Stimulated activated naive CD8-positive, alpha-beta T cell treated with anti-CD3 and anti-CD28 coated beads, Interleukin-15, amount 100 ng/mL, for 72 hours (primary cell): ENCODE measurements around the gene TSHZ2.
A peak's percentile ranks its signal among the peaks of the same experiment; 100 is the strongest.

Experiments used
- ATAC-seq: fragments of 150-1000 bp; cut with Tn5 transposase; 2 replicates; pipeline ENCODE4 v1.10.0; 2021; ENCODE audit warnings: mild to moderate bottlenecking, moderate library complexity
- DNase-seq, 2 donors: peaks; one replicate each; pipeline ENCODE4 v3.0.0; 2021 to 2022
- H3K27ac Mint-ChIP-seq, 2 donors: one replicate each; pipeline ENCODE4 v1.8.0; 2022; ENCODE audit warnings: mild to moderate bottlenecking in 2 of 2, mixed read lengths in 2 of 2, moderate library complexity in 2 of 2
- H3K27me3 Mint-ChIP-seq: one replicate; pipeline ENCODE4 v1.8.0; 2022; ENCODE audit warnings: mixed read lengths
- H3K4me1 Mint-ChIP-seq: one replicate; pipeline ENCODE4 v1.8.0; 2022; ENCODE audit warnings: mild to moderate bottlenecking, mixed read lengths
- H3K4me3 Mint-ChIP-seq, 2 donors: one replicate each; pipeline ENCODE4 v1.8.0; 2022; ENCODE audit warnings: mild to moderate bottlenecking in 2 of 2, mixed read lengths in 2 of 2, moderate library complexity in 1 of 2
- H3K9me3 Mint-ChIP-seq, 2 donors: one replicate each; pipeline ENCODE4 v1.8.0; 2022; ENCODE audit warnings: mixed read lengths in 2 of 2

Gene TSHZ2

DNA sequence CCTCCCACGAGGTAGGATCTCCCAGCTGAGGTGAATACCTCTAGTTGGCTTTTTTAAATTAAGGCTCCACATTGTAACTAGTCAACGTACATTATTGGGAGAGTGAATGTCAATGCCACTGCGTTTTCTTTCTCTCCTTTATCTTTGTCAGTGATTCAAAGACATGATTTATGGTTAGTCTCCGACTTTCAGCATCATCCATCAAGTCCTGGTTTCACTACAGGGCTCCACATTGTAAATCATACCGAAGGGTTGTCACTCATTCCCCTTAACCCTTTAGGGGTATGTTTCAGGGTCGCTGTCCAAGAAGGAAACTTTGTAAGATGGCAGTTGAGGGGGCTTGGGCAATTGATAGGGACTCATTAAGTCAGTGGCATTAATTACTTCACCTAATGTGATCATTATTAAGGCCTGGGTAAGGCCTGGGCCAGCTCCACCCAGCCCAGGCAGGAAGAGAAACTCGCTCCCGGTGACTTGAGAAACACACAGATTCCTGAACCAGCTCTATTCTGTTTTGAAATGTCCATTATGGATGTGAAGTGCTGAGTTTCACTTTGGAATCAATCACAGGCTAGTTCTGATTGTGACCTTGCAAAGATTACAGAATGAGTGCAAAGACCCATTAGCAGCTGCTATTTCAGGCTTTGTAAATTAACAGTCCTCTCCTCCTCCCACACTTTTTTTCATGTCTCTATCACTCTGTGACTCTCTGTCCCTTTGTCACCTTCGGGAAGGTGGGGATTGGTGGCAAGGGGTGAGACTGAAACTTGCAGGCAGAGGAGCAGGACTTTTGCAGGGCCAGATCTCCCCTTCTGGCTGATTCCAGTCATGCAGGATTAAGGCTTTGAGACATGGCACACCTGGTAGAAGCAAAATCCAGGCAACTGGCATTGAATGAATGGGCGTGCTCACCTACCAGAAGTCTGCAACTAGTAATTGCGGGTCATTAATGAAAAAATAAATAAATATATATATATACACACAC lies 222.4 kb downstream of the TSHZ2 start:
- Mint-ChIP-seq H3K27me3 (peaks cover 39% of the 10 kb centered on the region), H3K4me1 (no peaks in the 10 kb centered on the region), H3K27ac (no peak overlapping the region), H3K4me3 (no peak overlapping the region), H3K9me3 (no peaks in the 10 kb centered on the region)
- DNase-seq (no peak), ATAC-seq (no peak)

DNA sequence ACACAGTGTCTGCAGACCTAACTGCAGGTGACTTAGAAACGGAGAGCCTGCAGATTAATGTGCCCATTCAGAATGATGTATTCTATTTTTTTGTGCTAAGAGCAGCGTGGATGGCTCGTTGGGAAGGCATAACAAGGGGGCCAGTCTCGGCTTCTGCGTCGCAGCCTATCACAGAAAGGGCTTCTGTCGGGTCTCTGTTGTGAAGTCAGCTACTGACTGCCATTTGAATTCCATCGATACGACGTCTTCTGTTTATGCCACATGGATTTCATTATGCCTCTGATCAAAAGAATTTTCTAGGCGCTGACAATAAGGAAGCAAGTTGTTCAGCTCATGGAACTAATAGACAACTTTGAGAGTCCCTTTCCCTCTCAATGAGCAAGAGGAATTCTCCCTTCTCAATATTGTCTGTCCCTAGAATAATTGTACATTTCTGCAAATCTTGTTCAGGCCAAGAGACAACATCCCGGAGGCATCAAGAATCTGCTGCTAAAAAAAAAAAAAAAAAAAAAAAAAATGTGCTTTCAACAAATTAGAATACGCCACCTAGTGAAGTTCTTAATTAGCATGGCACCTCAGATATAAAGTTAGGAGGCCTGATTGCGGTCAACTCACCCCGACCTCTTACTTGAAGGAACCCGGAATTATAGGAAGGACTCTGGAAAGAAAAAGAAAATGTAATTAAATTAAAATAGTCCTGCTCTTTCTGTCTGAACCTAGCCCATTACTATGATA lies 223.9 kb downstream of the TSHZ2 start:
- Mint-ChIP-seq H3K4me3 (no peak overlapping the region), H3K4me1 (no peaks in the 10 kb centered on the region), H3K9me3 (no peaks in the 10 kb centered on the region), H3K27me3 (peaks cover 43% of the 10 kb centered on the region), H3K27ac (no peak overlapping the region)
- no peak for DNase-seq
- ATAC-seq = no peak

DNA sequence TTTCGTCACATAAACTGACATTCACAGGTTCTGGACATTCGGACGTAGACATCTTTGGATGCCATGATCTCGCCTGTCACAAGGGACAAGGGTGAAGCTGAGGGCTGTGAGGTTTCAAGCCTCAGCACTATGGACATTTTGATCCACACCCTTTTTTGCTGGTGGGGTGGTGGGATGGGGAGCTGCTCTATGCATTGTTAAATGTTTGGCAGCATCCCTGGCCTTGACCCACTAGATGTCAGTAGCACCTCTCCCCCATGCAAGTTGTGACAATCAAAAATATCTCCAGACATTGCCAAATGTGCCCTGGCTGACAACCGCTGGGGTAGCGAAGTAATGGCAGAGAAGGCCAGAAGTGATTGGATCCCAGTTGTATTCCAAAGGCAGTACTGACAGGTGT lies 229.4 kb downstream of the TSHZ2 start:
- Mint-ChIP-seq H3K4me3 (no peak overlapping the region), H3K27me3 (peaks cover 24% of the 10 kb centered on the region), H3K9me3 (no peaks in the 10 kb centered on the region), H3K4me1 (no peaks in the 10 kb centered on the region), H3K27ac (no peak overlapping the region)
- ATAC-seq (no peak), DNase-seq (no peak)

DNA sequence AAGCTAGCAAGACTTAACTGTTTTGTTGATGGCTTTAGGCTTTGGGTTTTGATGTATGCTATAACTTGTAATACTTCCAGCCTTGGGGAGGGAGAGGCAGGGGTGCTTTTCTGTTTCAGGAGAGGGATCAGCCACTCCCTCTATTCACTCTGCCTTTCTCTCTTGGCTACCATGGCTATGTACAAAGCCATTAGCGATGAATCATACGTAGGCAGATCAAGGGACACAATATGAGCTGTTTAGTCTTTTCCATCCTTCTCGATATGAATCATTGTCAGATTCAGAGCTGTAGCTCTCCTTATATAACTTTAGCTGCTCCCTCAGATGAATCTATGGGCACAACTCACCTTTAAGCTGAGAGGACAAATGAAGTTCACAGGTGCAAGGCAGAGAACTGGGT lies 230.6 kb downstream of the TSHZ2 start:
- peaks cover 17% of the 10 kb centered on the region for H3K27me3 Mint-ChIP-seq
- H3K4me3 Mint-ChIP-seq = no peak overlapping the region
- ATAC-seq = peak; percentile 59
- H3K27ac Mint-ChIP-seq = no peak overlapping the region
- peaks cover under 1% of the 10 kb centered on the region for H3K4me1 Mint-ChIP-seq
- DNase-seq = no peak
- no peaks in the 10 kb centered on the region for H3K9me3 Mint-ChIP-seq

DNA sequence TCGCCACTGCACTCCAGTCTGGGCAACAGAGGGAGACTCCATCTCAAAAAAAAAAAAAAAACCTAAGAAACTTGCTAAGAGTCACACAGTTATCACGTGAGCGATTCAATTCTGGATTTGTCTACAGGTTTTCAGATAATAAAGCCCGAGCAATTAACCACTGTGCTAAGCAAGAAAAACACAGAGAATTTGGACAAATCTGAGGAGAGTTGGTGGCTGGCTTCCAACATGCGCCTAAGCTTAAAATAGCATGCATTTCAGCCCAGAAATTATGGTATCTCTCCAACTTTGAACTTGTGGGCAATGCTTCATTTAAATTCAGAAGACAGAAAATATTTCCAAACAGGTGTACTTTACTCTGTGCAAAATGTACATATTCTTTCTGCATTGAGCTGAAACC lies 232.9 kb downstream of the TSHZ2 start:
- no peak overlapping the region for H3K27ac Mint-ChIP-seq
- no peak for DNase-seq
- H3K4me1 Mint-ChIP-seq = peaks cover 12% of the 10 kb centered on the region
- H3K27me3 Mint-ChIP-seq = peaks cover 8% of the 10 kb centered on the region
- no peak overlapping the region for H3K4me3 Mint-ChIP-seq
- no peaks in the 10 kb centered on the region for H3K9me3 Mint-ChIP-seq
- no peak for ATAC-seq

DNA sequence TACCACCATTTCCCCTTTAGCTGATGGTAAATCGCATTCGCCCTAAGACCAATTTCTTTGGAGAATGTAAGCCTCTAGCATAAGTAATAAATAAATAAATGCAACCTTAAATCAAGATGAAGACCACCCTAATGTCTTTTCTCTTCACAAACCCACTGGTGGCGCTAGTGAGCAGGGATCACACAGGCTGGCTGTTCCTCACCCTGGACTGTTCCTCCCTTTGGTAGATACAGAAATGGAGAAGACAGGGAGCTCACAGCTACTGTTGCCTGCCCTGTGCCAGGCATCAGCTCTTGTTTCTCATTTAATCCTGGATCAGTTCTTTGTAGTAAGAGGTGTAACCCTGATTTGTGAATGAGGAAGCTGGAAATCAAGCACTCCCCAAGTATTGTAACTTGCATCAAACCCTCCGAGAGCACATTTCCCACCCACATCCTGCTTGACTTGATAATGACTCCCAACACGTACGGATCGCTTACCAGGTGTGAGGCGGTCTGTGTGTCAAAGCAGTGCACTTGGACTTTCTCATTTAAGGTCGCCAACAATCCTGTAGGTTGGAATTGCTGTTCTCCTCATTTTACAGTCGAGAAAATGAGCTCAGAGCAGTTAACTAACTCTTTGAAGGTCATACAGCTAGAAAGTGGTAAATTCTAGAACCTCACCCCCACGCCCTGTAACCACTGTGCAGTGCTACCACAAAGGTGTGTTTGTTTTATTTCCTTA lies 236.1 kb downstream of the TSHZ2 start:
- no peaks in the 10 kb centered on the region for H3K9me3 Mint-ChIP-seq
- H3K4me3 Mint-ChIP-seq = peak overlapping the region in 1 of 2 donors; percentile 51
- DNase-seq (peak; percentile 4 to 14), ATAC-seq (peak; percentile 66)
- peaks cover 12% of the 10 kb centered on the region for H3K4me1 Mint-ChIP-seq
- no peaks in the 10 kb centered on the region for H3K27me3 Mint-ChIP-seq
- peak overlapping the region; percentile 74 to 85 for H3K27ac Mint-ChIP-seq

DNA sequence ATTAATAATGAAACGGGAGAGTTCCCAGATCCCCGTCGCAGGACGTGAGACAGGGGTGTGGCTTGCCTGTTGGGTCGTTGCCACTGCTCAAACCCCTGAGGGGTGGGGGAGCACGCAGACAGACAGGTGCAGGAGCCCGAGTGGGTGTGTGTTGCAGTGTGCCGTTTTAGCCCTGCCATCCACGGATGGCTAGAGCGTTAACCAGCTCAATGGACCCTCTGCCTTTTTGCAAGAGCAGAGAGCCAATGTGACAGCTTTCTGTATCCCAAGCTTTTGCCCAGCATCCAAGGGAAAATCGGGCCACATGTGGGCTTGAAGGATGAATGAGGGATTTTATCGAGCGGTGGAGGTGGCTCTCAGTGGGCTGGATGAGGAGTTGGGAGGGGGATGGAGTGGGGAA lies 237.9 kb downstream of the TSHZ2 start:
- peaks cover 16% of the 10 kb centered on the region for H3K4me1 Mint-ChIP-seq
- ATAC-seq = no peak
- DNase-seq = no peak
- no peaks in the 10 kb centered on the region for H3K27me3 Mint-ChIP-seq
- H3K9me3 Mint-ChIP-seq = no peaks in the 10 kb centered on the region
- H3K4me3 Mint-ChIP-seq = no peak overlapping the region
- H3K27ac Mint-ChIP-seq = no peak overlapping the region

DNA sequence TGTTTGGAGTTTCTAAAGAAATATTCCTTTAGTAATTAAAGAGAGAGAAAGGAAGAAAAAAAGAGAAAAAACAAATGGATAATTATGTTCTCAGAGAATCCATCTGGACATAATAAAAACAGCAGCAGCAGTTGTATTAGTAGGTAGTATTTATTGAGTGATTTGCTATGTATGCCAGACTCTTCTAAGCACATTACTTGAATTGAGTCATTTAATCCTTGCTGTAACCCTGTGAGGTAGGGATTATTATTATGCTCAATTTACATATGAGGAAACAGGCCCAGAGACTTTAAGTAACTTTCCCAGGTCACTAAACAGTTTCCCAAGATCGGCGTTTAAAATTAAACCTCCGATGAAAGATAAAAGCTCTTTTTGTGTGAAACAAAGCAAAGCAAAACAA lies 238.8 kb downstream of the TSHZ2 start:
- Mint-ChIP-seq H3K27ac (no peak overlapping the region), H3K4me1 (peaks cover 22% of the 10 kb centered on the region), H3K27me3 (no peaks in the 10 kb centered on the region), H3K4me3 (no peak overlapping the region), H3K9me3 (no peaks in the 10 kb centered on the region)
- DNase-seq (no peak), ATAC-seq (no peak)

DNA sequence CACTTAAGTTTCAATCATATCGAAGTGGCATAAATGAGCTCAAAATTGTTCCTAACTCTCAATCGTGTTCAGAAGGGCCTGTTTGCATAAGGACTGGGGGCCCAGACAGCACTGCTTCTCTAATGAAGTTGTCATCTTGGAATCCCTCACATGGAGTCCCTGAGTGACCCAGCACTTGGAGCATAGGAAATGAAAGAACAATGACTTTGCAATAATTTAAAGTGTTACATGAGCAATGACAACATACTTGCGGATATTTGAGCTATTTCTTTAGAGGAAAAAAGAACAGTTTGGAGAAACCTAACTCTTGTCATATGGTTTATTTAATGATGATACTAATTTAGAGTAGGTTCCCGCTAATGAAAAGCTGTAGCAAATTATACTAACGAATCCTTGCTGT lies 239.9 kb downstream of the TSHZ2 start:
- DNase-seq = no peak
- Mint-ChIP-seq H3K27ac (no peak overlapping the region), H3K4me3 (no peak overlapping the region), H3K4me1 (peaks cover 27% of the 10 kb centered on the region), H3K9me3 (no peaks in the 10 kb centered on the region), H3K27me3 (no peaks in the 10 kb centered on the region)
- no peak for ATAC-seq

DNA sequence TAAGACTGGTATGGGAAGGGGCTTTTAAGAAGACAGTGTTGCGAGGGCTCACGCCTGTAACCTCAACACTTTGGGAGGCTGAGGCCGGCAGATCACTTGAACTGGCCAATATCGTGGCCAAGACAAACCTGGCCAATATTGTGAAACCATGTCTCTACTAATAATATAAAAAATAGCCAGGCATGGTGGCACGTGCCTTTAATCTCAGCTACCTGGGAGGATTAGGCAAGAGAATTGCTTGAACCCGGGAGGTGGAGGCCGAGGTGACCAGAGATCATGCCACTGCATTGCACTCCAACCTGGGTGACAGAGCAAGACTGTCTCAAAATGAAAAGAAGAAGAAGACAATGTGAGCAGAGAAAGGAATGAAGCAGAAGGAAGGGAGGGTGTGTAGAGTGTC lies 242.2 kb downstream of the TSHZ2 start:
- Mint-ChIP-seq H3K4me3 (no peak overlapping the region), H3K27ac (no peak overlapping the region), H3K4me1 (peaks cover 19% of the 10 kb centered on the region), H3K9me3 (no peaks in the 10 kb centered on the region), H3K27me3 (no peaks in the 10 kb centered on the region)
- ATAC-seq (no peak), DNase-seq (no peak)

DNA sequence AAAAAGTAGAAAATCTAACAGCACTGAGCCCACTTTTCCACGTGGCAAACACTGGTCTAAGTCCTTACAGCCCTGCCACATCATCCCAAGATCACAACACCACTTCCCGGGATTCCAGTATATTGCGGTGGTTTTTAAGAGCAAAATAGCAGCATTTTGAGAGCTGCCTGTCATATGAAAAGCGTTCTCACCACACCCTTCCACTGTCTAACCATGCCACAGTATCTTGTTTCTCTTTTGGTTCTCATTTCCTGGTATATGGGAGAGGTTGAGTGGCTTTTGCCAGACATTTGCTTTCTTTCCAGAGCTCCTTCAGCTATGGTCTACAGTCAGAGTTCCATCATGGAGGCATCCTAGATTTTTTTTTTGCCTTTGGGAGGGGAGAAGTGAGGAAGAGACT lies 243.0 kb downstream of the TSHZ2 start:
- Mint-ChIP-seq H3K4me3 (peak overlapping the region in 1 of 2 donors; percentile 23), H3K27ac (peak overlapping the region in 1 of 2 donors; percentile 88), H3K9me3 (no peaks in the 10 kb centered on the region), H3K27me3 (no peaks in the 10 kb centered on the region), H3K4me1 (peaks cover 19% of the 10 kb centered on the region)
- ATAC-seq (peak; percentile 69), DNase-seq (no peak)

DNA sequence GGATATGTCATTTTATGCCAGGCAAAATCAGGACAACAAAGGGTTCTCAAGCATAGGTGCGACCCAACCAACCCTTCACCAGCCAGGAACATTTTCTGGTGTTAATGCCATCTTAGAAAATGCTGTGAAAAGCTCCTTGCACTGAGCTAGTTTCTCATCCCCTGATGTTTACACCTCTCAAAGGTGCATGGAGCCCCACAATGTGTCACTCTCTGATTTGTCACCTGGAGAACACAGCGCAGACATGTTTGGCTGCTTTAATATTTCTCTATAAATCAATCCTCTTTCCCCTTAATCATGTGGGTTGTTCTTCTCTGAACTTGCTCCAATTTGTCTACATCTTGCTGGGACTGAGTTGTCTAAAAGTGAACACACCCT lies 244.3 kb downstream of the TSHZ2 start:
- ATAC-seq (peak; percentile 31), DNase-seq (no peak)
- H3K4me1 Mint-ChIP-seq = peaks cover 24% of the 10 kb centered on the region
- no peak overlapping the region for H3K27ac Mint-ChIP-seq
- H3K27me3 Mint-ChIP-seq = no peaks in the 10 kb centered on the region
- H3K4me3 Mint-ChIP-seq = no peak overlapping the region
- H3K9me3 Mint-ChIP-seq = peaks cover 6 to 10% of the 10 kb centered on the region in 2 donors

DNA sequence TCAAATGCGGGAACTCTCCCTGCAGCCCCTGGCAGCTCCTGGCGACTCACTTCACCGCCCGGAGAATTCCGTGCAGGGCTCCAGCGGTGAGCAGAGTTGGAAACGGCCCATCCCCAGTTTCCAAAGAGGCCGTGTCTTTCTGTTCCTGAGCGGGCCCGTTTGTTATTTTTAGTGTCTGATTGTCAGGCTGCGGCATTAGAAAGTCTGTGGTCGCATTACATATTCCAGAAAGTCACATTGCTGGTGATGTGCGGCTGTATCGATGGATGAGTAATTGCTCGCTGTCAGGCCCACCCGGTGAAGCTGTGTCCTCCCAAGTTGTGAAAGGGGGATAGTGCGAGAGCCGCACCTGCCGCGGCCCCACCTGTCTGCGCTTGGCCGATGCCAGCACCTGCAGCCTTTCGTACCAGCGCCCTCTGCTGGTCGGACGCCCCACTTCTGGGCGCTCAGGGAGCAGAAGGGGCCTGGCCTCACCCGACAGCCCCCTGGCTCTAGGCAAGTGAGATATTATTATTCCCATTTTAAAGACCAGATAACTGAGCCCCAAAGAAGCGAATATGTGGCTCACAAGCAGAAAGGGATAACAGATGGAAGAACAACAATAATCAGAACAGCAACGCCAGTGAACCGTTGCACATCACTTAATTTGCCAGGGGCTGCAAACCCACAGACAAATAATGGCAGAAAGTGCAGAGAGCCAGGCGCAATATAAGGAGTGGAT lies 244.9 kb downstream of the TSHZ2 start:
- no peaks in the 10 kb centered on the region for H3K27me3 Mint-ChIP-seq
- no peak overlapping the region for H3K27ac Mint-ChIP-seq
- peak overlapping the region; percentile 14 to 32 for H3K4me3 Mint-ChIP-seq
- ATAC-seq (peak; percentile 85), DNase-seq (peak; percentile 71 to 73)
- peaks cover 24% of the 10 kb centered on the region for H3K4me1 Mint-ChIP-seq
- H3K9me3 Mint-ChIP-seq = peaks cover 6 to 10% of the 10 kb centered on the region in 2 donors

DNA sequence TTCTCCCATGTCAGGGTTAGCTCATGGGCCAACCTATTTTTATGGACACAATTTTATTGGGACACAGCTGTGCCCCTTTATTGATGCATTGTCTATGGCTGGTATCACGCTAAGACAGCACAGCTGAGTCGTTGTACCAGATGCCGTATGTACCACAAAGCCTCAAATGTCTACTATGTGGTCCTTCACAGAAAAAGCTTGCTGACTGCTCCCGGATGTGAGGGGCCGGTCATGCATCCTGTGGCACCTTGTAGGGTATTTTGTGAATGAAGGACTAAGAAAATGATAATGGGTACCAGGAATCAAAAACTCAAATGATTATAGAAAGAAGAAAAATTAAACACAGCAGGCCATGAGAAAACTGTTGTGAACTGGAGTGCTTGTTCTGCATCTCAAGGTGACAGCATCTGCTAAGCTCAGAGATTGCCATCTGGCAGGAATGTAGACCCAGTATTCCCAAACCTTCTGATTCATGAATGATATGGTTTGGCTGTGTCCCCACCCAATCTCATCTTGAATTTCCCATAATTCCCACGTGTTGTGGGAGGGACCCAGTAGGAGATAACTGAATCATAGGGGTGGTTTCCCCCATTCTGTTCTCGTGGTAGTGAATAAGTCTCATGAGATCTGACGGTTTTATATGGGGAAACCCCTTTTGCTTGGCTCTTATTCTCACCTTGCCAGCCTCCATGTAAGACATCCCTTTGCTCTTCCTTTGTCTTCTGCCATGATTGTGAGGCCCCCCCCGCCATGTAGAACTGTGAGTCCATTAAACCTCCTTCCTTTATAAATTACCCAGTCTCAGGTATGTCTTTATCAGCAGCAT lies 248.5 kb downstream of the TSHZ2 start:
- Mint-ChIP-seq H3K27me3 (no peaks in the 10 kb centered on the region), H3K9me3 (peaks cover 6 to 10% of the 10 kb centered on the region in 2 donors), H3K4me3 (no peak overlapping the region), H3K27ac (no peak overlapping the region), H3K4me1 (peaks cover 15% of the 10 kb centered on the region)
- DNase-seq (no peak), ATAC-seq (no peak)
